GM12891 (cell line): Measurements from ENCODE around the gene ATP8A2.

Source experiments
- POLR2A ChIP-seq: IDR thresholded peaks from 2 replicates; pipeline ENCODE4 v1.6.1; 2011; ENCODE audit warnings: low read depth, low read length, control low read depth
- POLR2AphosphoS5 ChIP-seq: IDR thresholded peaks from 2 replicates; pipeline ENCODE4 v1.6.1; 2011; ENCODE audit warnings: low read depth, low read length, control low read depth
- SPI1 ChIP-seq: IDR thresholded peaks from 2 replicates; pipeline ENCODE4 v1.6.1; 2011; ENCODE audit warnings: low read depth, low read length, control low read depth

- TF ChIP-seq SPI1 (no peak), POLR2A (no peak), POLR2AphosphoS5 (no peak)
Measured at GRCh38 chr13:25691654-25692053, 319.9 kb downstream of the ATP8A2 start.
